HEK293 (cell line): Measurements from ENCODE around the gene CLPSL2.

Experiments used
- CTCF ChIA-PET: fragments of 350-600 bp; formaldehyde crosslinking; extraction: SDS; loops from one replicate; lab custom pipeline; 2021; ENCODE audit warnings: antibody characterized with exemption; lab: Yijun Ruan, JAX
- POLR2A ChIA-PET: fragments of 300-600 bp; formaldehyde crosslinking; extraction: SDS; loops from one replicate; lab custom pipeline; 2020; ENCODE audit warnings: antibody characterized with exemption, inconsistent platforms; lab: Yijun Ruan, JAX
- H3K27ac ChIP-seq: fragments of 200-500 bp; sonication (Bioruptor generic); 2 replicates; pipeline ENCODE4 v1.5.1; 2014; ENCODE audit warnings: low read depth, low read length, control low read depth, inconsistent platforms; ENCODE audit errors: extremely low read depth
- H3K36me3 ChIP-seq, 2 experiments: fragments of 200-500 bp in 1 of 2; sonication (Bioruptor generic) in 1 of 2; 1 replicate in 1 of 2; 2 replicates in 1 of 2; pipeline ENCODE4 v1.5.1; 2014 to 2017; ENCODE audit warnings: inconsistent platforms in 2 of 2, low read length in 2 of 2; ENCODE audit not compliant: control insufficient read depth in 2 of 2, insufficient read depth in 1 of 2
- H3K4me1 ChIP-seq: fragments of 200-500 bp; sonication (Bioruptor generic); 2 replicates; pipeline ENCODE4 v1.5.1; 2014; ENCODE audit warnings: mild to moderate bottlenecking, low read length, inconsistent platforms; ENCODE audit not compliant: control insufficient read depth, insufficient read depth
- H3K4me3 ChIP-seq: 2 replicates; pipeline ENCODE4 v1.5.1; 2011; ENCODE audit warnings: low read depth, mild to moderate bottlenecking, control low read depth, low read length, moderate library complexity
- H3K9me3 ChIP-seq: fragments of 200-500 bp; sonication (Bioruptor generic); 2 replicates; pipeline ENCODE4 v1.5.1; 2014; ENCODE audit warnings: low read depth, low read length, inconsistent platforms; ENCODE audit not compliant: control insufficient read depth, insufficient read depth
- EGR2 ChIP-seq: fragments of 450-650 bp; formaldehyde crosslinking; IDR thresholded peaks from 2 replicates; pipeline ENCODE4 v1.5.1; 2016; ENCODE audit warnings: low read depth, missing biosample characterization, missing genetic modification characterization
- GLIS2 ChIP-seq: fragments of 450-650 bp; formaldehyde crosslinking; IDR thresholded peaks from 2 replicates; pipeline ENCODE4 v1.5.1; 2016; ENCODE audit warnings: missing biosample characterization, missing genetic modification characterization
- IKZF3 ChIP-seq: fragments of 450-650 bp; IDR thresholded peaks from 2 replicates; pipeline ENCODE4 v1.5.0; 2018; ENCODE audit warnings: missing biosample characterization, mild to moderate bottlenecking, missing genetic modification characterization, moderate library complexity
- KLF10 ChIP-seq: fragments of 450-650 bp; IDR thresholded peaks from 2 replicates; pipeline ENCODE4 v1.5.1; 2018; ENCODE audit warnings: missing biosample characterization, mild to moderate bottlenecking, missing genetic modification characterization
- KLF17 ChIP-seq: fragments of 450-650 bp; formaldehyde crosslinking; IDR thresholded peaks from 2 replicates; pipeline ENCODE4 v1.5.1; 2016; ENCODE audit warnings: missing biosample characterization, missing genetic modification characterization
- SP3 ChIP-seq: fragments of 450-650 bp; formaldehyde crosslinking; IDR thresholded peaks from 2 replicates; pipeline ENCODE4 v1.5.1; 2016; ENCODE audit warnings: missing biosample characterization, missing genetic modification characterization
- WT1 ChIP-seq: fragments of 450-650 bp; formaldehyde crosslinking; IDR thresholded peaks from 2 replicates; pipeline ENCODE4 v1.5.1; 2016; ENCODE audit warnings: missing biosample characterization, missing genetic modification characterization
- ZBTB48 ChIP-seq: fragments of 450-650 bp; formaldehyde crosslinking; IDR thresholded peaks from 2 replicates; pipeline ENCODE4 v1.5.1; 2016; ENCODE audit warnings: missing biosample characterization, missing genetic modification characterization
- ZFHX2 ChIP-seq: fragments of 450-650 bp; formaldehyde crosslinking; conservative IDR thresholded peaks from 2 replicates; pipeline ENCODE4 v1.5.1; 2016; ENCODE audit warnings: missing biosample characterization, missing genetic modification characterization
- ZNF10 ChIP-seq: fragments of 450-650 bp; formaldehyde crosslinking; IDR thresholded peaks from 2 replicates; pipeline ENCODE4 v1.5.1; 2017; ENCODE audit warnings: missing biosample characterization, missing genetic modification characterization
- ZNF138 ChIP-seq: fragments of 450-650 bp; formaldehyde crosslinking; IDR thresholded peaks from 2 replicates; pipeline ENCODE4 v1.5.1; 2016; ENCODE audit warnings: missing biosample characterization, missing genetic modification characterization, borderline replicate concordance
- ZNF239 ChIP-seq: fragments of 450-650 bp; formaldehyde crosslinking; IDR thresholded peaks from 2 replicates; pipeline ENCODE4 v1.5.1; 2016; ENCODE audit warnings: missing biosample characterization, missing genetic modification characterization
- ZNF266 ChIP-seq: fragments of 450-650 bp; formaldehyde crosslinking; IDR thresholded peaks from 2 replicates; pipeline ENCODE4 v1.5.1; 2016; ENCODE audit warnings: missing biosample characterization, missing genetic modification characterization, low read depth
- ZNF37A ChIP-seq: fragments of 450-650 bp; IDR thresholded peaks from 2 replicates; pipeline ENCODE4 v1.5.1; 2018; ENCODE audit warnings: missing biosample characterization, missing genetic modification characterization
- ZNF404 ChIP-seq: fragments of 450-650 bp; formaldehyde crosslinking; IDR thresholded peaks from 2 replicates; pipeline ENCODE4 v1.5.1; 2017; ENCODE audit warnings: missing biosample characterization, missing genetic modification characterization
- ZNF561 ChIP-seq: fragments of 450-650 bp; IDR thresholded peaks from 2 replicates; pipeline ENCODE4 v1.5.1; 2018; ENCODE audit warnings: missing biosample characterization, missing genetic modification characterization, borderline replicate concordance
- ZNF704 ChIP-seq: fragments of 450-650 bp; formaldehyde crosslinking; IDR thresholded peaks from 2 replicates; pipeline ENCODE4 v1.5.1; 2016; ENCODE audit warnings: missing biosample characterization, missing genetic modification characterization
- ZNF768 ChIP-seq: fragments of 450-650 bp; formaldehyde crosslinking; IDR thresholded peaks from 2 replicates; pipeline ENCODE4 v1.5.1; 2018; ENCODE audit warnings: missing biosample characterization, mild to moderate bottlenecking, missing genetic modification characterization
- ZSCAN30 ChIP-seq: fragments of 450-650 bp; IDR thresholded peaks from 2 replicates; pipeline ENCODE4 v1.5.1; 2018; ENCODE audit warnings: missing biosample characterization, mild to moderate bottlenecking, missing genetic modification characterization, moderate library complexity
- TF ChIP-seq, protein P1 (sequence below): fragments of 450-650 bp; formaldehyde crosslinking; IDR thresholded peaks from 2 replicates; pipeline ENCODE4 v1.5.1; 2017; ENCODE audit warnings: missing biosample characterization, missing genetic modification characterization
- TF ChIP-seq, protein P2 (sequence below): fragments of 450-650 bp; formaldehyde crosslinking; IDR thresholded peaks from 2 replicates; pipeline ENCODE4 v1.5.1; 2017; ENCODE audit warnings: missing biosample characterization, missing genetic modification characterization
- TF ChIP-seq, protein P3 (sequence below): fragments of 450-650 bp; formaldehyde crosslinking; IDR thresholded peaks from 2 replicates; pipeline ENCODE4 v1.5.1; 2016; ENCODE audit warnings: missing biosample characterization, missing genetic modification characterization

The CLPSL2 gene

GRCh38 chr6:35728683-35729678 is 47.4 kb upstream of the CLPSL2 start (continued):
- TF ChIP-seq, protein P1, sequence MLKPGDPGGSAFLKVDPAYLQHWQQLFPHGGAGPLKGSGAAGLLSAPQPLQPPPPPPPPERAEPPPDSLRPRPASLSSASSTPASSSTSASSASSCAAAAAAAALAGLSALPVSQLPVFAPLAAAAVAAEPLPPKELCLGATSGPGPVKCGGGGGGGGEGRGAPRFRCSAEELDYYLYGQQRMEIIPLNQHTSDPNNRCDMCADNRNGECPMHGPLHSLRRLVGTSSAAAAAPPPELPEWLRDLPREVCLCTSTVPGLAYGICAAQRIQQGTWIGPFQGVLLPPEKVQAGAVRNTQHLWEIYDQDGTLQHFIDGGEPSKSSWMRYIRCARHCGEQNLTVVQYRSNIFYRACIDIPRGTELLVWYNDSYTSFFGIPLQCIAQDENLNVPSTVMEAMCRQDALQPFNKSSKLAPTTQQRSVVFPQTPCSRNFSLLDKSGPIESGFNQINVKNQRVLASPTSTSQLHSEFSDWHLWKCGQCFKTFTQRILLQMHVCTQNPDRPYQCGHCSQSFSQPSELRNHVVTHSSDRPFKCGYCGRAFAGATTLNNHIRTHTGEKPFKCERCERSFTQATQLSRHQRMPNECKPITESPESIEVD, result no peak
- no peak for TF ChIP-seq ZNF37A (tag by site-specific recombination)

GRCh38 chr6:35729722-35730121 is 46.7 kb upstream of the CLPSL2 start:
- Histone ChIP-seq H3K4me3 (no peak overlapping the region), H3K4me1 (peaks cover 23% of the 10 kb centered on the region), H3K27ac (no peak overlapping the region), H3K9me3 (no peaks in the 10 kb centered on the region), H3K36me3 (no peaks in the 10 kb centered on the region)
- ChIA-PET CTCF (no interaction called here), POLR2A (no interaction called here)
- TF ChIP-seq, protein P2, sequence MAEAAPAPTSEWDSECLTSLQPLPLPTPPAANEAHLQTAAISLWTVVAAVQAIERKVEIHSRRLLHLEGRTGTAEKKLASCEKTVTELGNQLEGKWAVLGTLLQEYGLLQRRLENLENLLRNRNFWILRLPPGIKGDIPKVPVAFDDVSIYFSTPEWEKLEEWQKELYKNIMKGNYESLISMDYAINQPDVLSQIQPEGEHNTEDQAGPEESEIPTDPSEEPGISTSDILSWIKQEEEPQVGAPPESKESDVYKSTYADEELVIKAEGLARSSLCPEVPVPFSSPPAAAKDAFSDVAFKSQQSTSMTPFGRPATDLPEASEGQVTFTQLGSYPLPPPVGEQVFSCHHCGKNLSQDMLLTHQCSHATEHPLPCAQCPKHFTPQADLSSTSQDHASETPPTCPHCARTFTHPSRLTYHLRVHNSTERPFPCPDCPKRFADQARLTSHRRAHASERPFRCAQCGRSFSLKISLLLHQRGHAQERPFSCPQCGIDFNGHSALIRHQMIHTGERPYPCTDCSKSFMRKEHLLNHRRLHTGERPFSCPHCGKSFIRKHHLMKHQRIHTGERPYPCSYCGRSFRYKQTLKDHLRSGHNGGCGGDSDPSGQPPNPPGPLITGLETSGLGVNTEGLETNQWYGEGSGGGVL (tag by site-specific recombination), result no peak
- TF ChIP-seq SP3 (no peak), ZNF239 (tag by site-specific recombination) (no peak), ZNF10 (no peak), KLF17 (no peak), GLIS2 (tag by site-specific recombination) (no peak), EGR2 (no peak), ZNF704 (tag by site-specific recombination) (no peak), ZNF138 (no peak), ZNF404 (tag by site-specific recombination) (no peak), ZNF768 (tag by site-specific recombination) (no peak), ZNF266 (tag by site-specific recombination) (no peak)

DNA sequence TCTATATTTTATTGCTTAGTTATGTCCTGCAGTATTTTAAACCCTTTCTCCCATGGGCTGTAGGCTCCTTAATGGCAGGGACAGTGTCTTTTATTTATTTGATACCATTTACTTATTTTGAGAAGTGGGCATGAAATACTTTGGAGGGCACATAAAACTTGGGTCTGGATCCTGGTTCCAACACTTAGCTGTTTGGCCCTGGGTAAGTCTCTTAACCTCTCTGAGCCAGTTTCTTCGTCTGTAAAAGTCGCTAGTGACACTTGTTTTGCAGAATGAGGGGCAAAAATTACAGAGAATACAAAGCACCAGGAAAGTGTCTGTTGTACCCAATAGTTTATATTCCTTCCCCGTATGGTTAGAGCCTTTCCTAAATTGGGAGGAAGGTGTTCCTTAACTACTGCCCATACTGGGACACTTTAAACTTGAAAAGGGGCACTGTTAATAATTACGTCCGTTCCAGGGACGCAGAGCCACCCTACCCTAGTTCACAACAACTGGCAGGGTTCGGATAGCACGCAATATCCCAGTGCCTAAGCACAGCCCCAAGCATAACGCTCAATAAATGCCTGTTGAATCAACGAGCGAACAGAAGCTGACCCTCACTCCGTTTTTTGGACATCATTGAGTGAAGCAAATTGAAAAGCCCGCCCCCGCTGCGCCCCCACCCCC is 45.5 kb upstream of the CLPSL2 start:
- H3K36me3 ChIP-seq, result no peaks in the 10 kb centered on the region
- ChIA-PET CTCF (interaction anchor here (1.3 to 4.2 kb wide), 3 partner anchors 46 to 147 kb away, joined by 3 to 39 read pairs (median 7); no protein-coding TSS in a partner anchor), POLR2A (no interaction called here)
- H3K9me3 ChIP-seq, result no peaks in the 10 kb centered on the region
- no peak overlapping the region for H3K27ac ChIP-seq
- H3K4me1 ChIP-seq, result peaks cover 21% of the 10 kb centered on the region
- H3K4me3 ChIP-seq, result peak overlapping the region; percentile 32
- TF ChIP-seq, protein P3, sequence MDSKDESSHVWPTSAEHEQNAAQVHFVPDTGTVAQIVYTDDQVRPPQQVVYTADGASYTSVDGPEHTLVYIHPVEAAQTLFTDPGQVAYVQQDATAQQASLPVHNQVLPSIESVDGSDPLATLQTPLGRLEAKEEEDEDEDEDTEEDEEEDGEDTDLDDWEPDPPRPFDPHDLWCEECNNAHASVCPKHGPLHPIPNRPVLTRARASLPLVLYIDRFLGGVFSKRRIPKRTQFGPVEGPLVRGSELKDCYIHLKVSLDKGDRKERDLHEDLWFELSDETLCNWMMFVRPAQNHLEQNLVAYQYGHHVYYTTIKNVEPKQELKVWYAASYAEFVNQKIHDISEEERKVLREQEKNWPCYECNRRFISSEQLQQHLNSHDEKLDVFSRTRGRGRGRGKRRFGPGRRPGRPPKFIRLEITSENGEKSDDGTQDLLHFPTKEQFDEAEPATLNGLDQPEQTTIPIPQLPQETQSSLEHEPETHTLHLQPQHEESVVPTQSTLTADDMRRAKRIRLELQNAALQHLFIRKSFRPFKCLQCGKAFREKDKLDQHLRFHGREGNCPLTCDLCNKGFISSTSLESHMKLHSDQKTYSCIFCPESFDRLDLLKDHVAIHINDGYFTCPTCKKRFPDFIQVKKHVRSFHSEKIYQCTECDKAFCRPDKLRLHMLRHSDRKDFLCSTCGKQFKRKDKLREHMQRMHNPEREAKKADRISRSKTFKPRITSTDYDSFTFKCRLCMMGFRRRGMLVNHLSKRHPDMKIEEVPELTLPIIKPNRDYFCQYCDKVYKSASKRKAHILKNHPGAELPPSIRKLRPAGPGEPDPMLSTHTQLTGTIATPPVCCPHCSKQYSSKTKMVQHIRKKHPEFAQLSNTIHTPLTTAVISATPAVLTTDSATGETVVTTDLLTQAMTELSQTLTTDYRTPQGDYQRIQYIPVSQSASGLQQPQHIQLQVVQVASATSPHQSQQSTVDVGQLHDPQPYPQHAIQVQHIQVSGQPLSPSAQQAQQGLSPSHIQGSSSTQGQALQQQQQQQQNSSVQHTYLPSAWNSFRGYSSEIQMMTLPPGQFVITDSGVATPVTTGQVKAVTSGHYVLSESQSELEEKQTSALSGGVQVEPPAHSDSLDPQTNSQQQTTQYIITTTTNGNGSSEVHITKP, result peak; percentile 35; the same call in 1 of the 2 replicates
- no peak for TF ChIP-seq IKZF3 (tag by site-specific recombination)
- TF ChIP-seq ZNF561 (tag by site-specific recombination), result peak; percentile 34; the same call in 1 of the 2 replicates
- 0 out of 2 replicates have a peak, but pooled peaks have one; percentile 89 for TF ChIP-seq ZNF768 (tag by site-specific recombination)
- peak; percentile 65; the same call in 1 of the 2 replicates for TF ChIP-seq ZBTB48 (tag by site-specific recombination)
- TF ChIP-seq WT1 (tag by site-specific recombination), result peak; percentile 7; the same call in 1 of the 2 replicates
- TF ChIP-seq KLF10 (tag by site-specific recombination), result 0 out of 2 replicates have a peak, but pooled peaks have one; percentile 15
- TF ChIP-seq ZFHX2 (tag by site-specific recombination), result no peak
- peak; percentile 57; the same call in 1 of the 2 replicates for TF ChIP-seq ZSCAN30 (tag by site-specific recombination)
